SW480 (cell line): Measurements from ENCODE around the gene MAOB.
A peak's percentile ranks its signal among the peaks of the same experiment; 100 is the strongest.
"Not testable (repeated sequence)": the region's sequence is repeated elsewhere in the genome, so short reads cannot be mapped to it uniquely, and the experiment has no call there.

ENCODE experiments used
- DNase-seq: peaks from one replicate; pipeline ENCODE4 v3.0.0-alpha.2; 2016; ENCODE audit warnings: low spot score

Gene MAOB

DNA sequence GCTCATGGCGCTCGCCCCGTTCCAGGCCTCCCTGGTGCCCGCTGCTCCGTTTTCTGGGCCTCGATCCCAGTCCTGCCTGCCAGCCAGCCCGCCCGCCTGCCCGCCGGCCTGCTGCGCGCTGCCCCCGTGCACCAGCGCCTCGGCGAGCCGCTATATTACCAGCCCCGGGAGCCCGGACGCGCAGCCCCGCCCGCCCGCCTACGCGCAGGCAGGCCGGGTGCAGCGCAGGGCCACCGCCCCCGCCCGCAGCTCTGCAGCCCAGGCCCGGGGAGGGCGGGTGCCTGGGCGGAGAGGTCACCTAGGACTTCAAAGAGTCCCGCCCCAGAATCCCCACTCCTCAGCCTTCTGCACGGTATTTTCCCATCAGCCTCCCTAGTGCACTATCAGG, at the start of gene MAOB:
MAOB (minus strand) TSS at position 157 of the 388 bp plus-strand sequence; CDS start at position 6, 151 bp downstream.
- DNase-seq, result peak; percentile 69

GRCh38 chrX:43922032-43922431, 39.8 kb upstream of the MAOB start:
- not testable (repeated sequence) for DNase-seq

- not testable (repeated sequence) for DNase-seq
These were observed 28.5 kb upstream of the MAOB start for GRCh38 chrX:43910772-43911171.

DNA sequence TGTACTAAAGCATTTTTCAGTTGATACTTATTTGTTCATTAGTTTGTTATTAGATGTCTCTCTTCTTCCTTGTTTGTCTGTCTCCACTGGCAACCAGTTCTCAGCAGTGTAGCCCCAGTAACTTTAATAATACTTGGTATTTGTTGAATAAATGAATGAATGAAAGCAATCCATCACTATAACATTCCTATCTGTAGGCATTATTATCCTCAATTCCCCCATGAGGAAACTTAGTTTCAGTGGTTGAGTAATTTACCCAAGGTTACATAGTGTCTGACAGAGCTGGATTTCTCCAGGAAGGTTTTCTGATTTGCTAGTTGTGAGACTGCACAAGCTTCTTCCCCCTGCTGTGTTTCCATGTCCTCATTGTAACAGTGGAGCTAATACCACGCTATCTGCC, 27.8 kb upstream of the MAOB start:
- DNase-seq, result no peak

DNA sequence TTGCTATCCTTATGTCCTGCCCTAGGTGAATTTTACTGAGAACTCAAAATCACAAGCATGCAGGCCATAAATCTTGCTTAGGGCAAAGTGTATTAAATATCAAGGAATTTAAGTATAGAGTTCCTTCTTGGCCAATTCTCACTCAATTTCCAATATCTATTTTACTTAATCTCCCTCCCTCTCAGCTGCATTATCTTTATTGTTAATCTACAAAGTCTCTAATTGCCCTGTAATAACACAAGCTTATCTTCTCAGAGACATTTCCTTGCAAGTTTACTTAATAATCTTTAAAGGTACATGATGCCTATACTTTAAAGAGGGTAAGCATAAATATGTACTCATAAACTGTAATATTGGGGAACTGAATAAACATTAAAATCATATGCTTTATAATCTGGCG, 26.9 kb upstream of the MAOB start:
- DNase-seq, result no peak

DNA sequence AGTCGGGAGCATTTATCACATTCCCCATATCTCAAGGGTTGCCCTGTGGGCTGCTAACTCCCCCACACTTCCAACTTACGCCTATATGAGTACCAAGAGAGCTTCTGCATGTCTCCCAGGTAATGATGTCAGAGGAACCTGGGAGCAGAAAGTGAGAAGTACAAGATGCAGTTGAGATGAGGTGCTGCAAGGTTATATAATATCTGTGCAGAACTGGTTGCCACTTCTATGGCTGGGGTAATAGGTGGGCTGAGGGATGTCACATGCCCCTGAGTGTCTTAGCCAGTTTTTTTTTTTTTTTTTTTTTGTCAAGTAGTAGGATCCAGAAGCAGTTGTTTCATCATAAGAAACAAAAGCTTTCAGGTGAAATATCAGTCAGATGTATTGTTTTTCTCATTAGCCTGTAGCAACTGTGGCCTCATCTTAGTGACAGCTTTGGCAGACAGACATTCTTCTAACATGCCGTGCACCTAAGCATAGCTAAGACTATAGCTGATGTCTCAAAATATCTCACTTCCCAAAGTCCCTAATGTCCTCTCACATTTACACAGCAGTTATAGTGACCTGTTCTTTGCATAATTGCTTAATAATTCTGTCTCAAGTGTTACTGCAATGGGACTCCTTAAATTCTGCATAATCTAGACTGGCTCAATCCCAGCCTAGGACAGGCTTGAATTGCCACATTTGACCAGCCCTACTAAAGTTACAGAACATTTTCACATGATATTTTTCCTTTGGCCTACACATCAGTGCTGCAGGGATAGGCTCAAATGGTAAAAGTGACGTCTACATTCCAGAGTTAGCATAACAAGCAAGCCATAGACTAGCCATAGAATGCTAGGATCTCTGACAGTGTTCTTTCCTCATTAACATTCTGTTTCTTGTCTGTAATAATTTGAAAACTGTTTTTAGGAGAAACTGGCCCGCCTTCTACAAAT, 17.9 kb upstream of the MAOB start:
- DNase-seq, result no peak

DNA sequence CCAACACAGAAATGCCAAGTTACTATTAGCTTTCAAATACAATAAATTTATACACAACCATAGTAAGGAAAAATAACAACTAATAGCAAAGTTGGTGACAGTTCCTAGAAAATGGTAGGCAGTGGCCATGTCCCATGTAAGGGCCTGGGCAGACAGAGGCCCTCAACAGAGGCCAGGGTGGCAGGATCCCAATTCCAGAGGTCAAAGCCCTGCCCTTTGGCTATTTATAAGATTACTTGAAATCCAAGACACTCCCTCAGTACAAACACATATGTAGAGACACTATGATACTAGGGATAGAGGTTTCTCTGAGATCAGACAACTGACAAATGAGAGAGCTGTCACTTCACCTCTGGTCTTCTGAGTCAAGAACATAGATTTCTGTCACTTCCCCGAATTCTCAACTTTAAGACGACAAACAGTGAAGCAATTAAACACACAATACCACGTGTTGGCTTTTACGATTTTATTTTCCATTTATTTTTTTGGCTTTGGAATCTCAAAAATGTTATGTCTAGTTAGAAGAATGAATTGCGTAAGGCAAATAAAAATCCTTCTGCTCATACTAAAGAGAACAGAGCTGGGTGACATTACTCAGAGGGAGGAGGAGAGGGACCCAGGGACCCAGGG, 16.3 kb upstream of the MAOB start:
- DNase-seq, result no peak

DNA sequence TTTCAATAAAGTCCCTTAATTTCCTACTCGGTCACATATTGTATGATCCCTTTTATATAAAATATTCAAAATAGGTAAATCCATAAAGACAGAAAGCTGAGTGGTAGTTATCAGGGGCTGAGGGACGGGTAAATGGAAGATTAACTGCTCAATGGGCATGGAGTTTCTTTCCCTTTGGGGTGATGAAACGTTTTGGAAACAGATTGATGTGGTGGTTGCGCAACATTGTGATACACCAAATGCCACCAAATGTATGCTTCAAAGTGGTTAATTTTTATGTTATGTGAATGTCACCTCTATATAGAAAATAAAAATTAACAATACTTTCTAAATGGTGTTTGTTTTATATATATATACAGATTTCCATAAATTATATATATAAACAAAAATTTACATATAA, 15.0 kb upstream of the MAOB start:
- no peak for DNase-seq

GRCh38 chrX:43892336-43892870, 10.2 kb upstream of the MAOB start:
- DNase-seq, result no peak

- DNase-seq, result no peak
These were observed 3.4 kb upstream of the MAOB start for GRCh38 chrX:43885617-43886016.

- peak; percentile 1 for DNase-seq
These were observed 598 bp downstream of the MAOB start for GRCh38 chrX:43881410-43882293.

DNA sequence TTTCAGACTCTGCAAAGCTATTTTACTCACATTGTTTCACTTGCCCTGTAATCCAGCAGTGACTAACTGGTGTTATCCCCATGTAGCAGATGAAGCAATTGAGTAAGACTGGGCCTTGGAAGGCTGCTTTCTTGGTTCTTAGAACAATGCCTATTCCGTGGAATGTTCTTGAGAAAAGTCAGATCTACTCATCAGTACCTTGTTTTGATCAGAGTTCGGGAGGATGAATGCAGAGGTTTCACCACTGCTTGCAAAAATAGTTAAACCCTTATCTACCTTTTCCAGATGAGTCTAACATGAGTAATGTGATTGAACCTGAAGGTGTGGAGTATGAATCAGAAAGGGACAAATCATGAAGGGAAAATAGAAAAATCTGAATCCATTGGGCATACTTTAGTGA, 1.8 kb downstream of the MAOB start:
- DNase-seq, result no peak

- no peak for DNase-seq
These were observed 3.2 kb downstream of the MAOB start for GRCh38 chrX:43878906-43879526.

DNA sequence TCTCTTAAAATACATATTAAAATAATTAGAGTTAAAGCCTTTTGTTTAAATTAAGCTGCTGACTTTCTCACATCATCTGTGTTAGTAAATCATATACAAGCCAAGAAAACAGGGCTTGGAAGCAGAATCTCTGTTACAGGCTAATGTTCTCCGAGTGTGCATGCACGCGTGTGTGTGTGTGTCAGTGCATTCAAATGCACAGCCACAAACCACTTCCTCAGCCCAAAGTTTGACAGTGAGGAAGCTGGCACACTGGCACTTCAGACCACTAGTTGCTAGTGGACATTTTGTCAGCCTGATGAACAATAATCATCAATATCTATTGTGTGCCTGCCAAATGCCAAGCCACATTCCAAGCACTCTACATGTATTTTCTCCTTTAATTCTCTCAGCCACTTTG, 5.6 kb downstream of the MAOB start:
- DNase-seq, result no peak

- no peak for DNase-seq
These were observed 11.4 kb downstream of the MAOB start for GRCh38 chrX:43870758-43871419.

DNA sequence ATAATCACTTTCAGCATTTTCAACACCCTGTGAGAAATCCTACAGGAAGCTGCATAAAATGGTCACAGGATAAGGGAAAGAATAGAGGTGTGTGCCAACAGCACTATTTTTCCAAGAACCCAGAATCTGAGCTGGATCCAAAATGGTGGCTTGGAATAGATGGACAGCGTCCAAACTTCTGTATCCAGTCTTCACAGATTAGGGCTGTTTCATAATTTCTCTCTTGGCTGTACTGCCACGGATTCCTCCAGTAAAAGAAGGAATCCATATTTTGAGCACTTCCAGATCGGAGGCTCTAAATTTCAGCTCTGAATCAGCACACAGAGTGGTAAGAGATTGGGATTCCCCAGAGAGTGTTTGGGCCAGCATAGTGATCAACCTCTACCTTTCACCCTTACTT, 12.2 kb downstream of the MAOB start:
- no peak for DNase-seq

DNA sequence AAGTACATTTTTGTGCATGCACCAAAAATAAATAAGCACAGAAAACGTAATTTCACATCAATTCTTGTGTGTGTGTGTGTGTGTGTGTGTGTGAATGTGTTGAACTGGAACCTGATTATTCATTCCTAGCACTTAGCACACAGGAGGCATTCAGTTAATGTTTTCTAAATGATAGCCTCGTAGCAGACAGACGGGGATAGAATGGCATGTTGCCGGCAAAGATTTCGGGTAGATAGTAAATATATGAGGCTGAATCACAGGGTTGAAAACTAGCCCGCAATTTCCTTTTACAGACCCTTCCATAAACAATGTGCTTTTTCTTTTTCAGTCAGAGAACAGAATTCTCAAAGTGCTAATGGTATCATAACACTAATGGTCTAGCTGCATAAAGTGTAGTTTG, 13.5 kb downstream of the MAOB start:
- DNase-seq, result no peak

GRCh38 chrX:43866423-43866822, 15.8 kb downstream of the MAOB start:
- DNase-seq, result no peak

GRCh38 chrX:43865791-43866190, 16.5 kb downstream of the MAOB start:
- no peak for DNase-seq

- DNase-seq, result no peak
These were observed 19.8 kb downstream of the MAOB start for GRCh38 chrX:43862434-43862833.

GRCh38 chrX:43861750-43862149, 20.5 kb downstream of the MAOB start:
- peak; percentile 42 for DNase-seq
